Fibroblast of villous mesenchyme (primary cell): ENCODE results near the gene PLEKHA5. TPM values are rescaled to one million over a fixed set of nuclear protein-coding genes. Genes with fewer than 3 reads are reported as not detected.
A peak's percentile ranks its signal among the peaks of the same experiment; 100 is the strongest.
"Not testable (repeated sequence)": the region's sequence is repeated elsewhere in the genome, so short reads cannot be mapped to it uniquely, and the experiment has no call there.

ENCODE experiments used
- DNase-seq: peaks from one replicate; pipeline ENCODE4 v3.0.0-alpha.2; 2010; ENCODE audit warnings: low read depth
- H3K4me3 ChIP-seq: 2 replicates; pipeline ENCODE4 v1.5.1; 2011; ENCODE audit warnings: low read depth, mild to moderate bottlenecking, low read length
- CTCF ChIP-seq: IDR thresholded peaks from 2 replicates; pipeline ENCODE4 v1.5.1; 2012; ENCODE audit warnings: low read depth, mild to moderate bottlenecking, low read length; ENCODE audit not compliant: insufficient read depth
- total RNA-seq: library from RNA; depleted of rRNA; stranded (reverse); fragments of >200 nt; gene quantifications from 2 replicates; pipeline ENCODE4 v1.2.3, GENCODE V29; 2012

Gene PLEKHA5
- total RNA-seq, 1 donor: 37.1 TPM

GRCh38 chr12:19088606-19089005 lies 40.9 kb upstream of the PLEKHA5 start:
- no peak for TF ChIP-seq CTCF
- H3K4me3 ChIP-seq: no peak overlapping the region
- no peak for DNase-seq

GRCh38 chr12:19092482-19092881 lies 37.1 kb upstream of the PLEKHA5 start:
- not testable (repeated sequence) for DNase-seq, H3K4me3 ChIP-seq

- peak; percentile 49 for DNase-seq
- TF ChIP-seq CTCF: no peak
- no peak overlapping the region for H3K4me3 ChIP-seq
Observed at GRCh38 chr12:19093218-19093617, 36.3 kb upstream of the PLEKHA5 start.

- TF ChIP-seq CTCF: no peak
- H3K4me3 ChIP-seq: no peak overlapping the region
- no peak for DNase-seq
Observed at GRCh38 chr12:19095331-19095730, 34.2 kb upstream of the PLEKHA5 start.

GRCh38 chr12:19095756-19096480 lies 33.6 kb upstream of the PLEKHA5 start:
- TF ChIP-seq CTCF: no peak
- no peak for DNase-seq
- no peak overlapping the region for H3K4me3 ChIP-seq

- TF ChIP-seq CTCF: no peak
- DNase-seq: no peak
- no peak overlapping the region for H3K4me3 ChIP-seq
Observed at GRCh38 chr12:19105463-19105862, 24.1 kb upstream of the PLEKHA5 start.

- H3K4me3 ChIP-seq: no peak overlapping the region
- no peak for TF ChIP-seq CTCF
- DNase-seq: no peak
Observed at GRCh38 chr12:19107750-19108149, 21.8 kb upstream of the PLEKHA5 start.
